ENCODE results near the gene USP48.

DNA sequence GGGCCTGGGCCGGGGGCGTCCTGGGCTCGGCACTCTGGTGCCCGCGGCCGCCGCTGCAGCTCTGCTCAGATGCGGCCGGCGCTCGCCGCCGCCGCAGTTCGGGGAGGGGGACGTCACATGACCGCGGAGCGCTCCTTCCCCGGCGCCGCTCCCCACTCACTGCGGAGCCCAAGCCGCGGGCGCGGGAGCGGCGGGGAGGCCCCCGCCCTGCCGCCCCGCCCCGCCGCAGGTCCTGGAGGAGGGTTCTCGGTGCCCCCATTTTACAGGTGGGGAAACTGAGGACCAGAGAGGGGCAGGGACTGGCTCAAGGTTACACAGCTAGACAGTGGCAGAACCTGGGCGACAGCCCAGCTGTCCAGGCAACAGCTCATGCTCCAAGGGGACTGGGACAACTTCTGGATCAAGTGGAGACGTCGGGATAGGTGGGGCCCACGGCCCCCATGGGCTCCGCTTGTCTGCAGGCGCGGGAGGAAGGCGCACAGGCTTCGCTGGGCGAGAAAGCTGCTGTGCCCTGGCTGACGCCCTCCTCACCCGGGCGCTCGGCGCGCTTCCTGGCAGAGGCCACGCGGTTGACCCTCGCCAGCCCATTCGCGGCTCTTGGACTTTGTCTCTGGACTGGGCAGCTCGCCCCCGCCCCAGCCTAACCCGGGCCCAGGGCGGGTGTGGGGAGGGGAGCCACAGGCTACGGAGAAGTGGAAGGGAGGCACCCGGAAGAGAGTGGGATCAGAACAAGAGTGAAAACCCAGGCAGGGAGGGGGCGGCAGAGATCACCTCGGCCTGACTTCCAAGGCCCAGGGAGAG, 113.5 kb downstream of the USP48 start, which contains the start of gene RAP1GAP:
- no peak for TF ChIP-seq POLR2A (IDR thresholded peaks at IDR 0.05)
- TF ChIP-seq, protein P1, sequence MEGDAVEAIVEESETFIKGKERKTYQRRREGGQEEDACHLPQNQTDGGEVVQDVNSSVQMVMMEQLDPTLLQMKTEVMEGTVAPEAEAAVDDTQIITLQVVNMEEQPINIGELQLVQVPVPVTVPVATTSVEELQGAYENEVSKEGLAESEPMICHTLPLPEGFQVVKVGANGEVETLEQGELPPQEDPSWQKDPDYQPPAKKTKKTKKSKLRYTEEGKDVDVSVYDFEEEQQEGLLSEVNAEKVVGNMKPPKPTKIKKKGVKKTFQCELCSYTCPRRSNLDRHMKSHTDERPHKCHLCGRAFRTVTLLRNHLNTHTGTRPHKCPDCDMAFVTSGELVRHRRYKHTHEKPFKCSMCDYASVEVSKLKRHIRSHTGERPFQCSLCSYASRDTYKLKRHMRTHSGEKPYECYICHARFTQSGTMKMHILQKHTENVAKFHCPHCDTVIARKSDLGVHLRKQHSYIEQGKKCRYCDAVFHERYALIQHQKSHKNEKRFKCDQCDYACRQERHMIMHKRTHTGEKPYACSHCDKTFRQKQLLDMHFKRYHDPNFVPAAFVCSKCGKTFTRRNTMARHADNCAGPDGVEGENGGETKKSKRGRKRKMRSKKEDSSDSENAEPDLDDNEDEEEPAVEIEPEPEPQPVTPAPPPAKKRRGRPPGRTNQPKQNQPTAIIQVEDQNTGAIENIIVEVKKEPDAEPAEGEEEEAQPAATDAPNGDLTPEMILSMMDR (IDR thresholded peaks at IDR 0.05) = no peak

Data from Peyer's patch (tissue), 4 donors.